ENCODE data around the gene UVSSA. TPM values are rescaled to one million over a fixed set of nuclear protein-coding genes. Genes with fewer than 3 reads are reported as not detected.
A peak's percentile ranks its signal among the peaks of the same experiment; 100 is the strongest.

Gene UVSSA
- total RNA-seq, 2 experiments from 2014 or later = 18.6 to 20.2 TPM

DNA sequence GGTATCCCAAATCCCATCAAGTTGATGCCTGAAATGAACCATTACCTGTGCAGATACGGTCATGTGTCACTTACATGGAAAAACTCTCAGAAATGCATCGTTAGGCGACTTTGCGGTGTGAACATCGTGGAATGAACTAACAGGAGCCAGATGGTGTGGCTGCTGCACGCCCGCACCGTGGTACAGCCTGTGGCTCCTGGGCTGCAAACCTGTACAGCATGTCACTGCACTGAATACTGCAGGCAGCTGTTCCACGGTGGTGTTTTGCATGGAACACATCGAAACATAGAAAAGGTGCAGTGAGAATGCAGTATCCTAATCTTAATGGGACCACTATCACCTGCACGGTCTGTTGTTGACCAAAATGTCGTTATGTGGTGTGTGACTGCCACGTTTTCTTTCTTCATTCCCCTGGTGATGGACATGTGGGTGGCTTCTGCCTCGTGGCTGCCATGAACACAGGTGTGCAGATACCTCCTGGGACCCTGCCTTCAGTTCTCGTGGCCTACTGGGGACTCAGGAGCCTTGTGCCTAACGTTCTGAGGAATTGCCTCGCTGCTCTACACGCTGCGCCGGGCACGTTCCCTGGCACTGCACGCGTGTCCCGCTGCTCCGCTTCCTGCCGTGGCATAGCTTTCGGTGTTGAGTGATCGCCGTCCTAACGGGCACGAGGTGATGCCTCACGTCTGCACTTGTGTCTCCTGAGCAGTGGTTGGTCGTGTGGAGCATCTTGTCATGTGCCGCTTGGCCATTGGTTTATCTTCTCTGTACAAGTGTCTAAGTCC is 38.9 kb upstream of the UVSSA start:
- ATAC-seq (no peak), DNase-seq (no peak)
- Mint-ChIP-seq H3K4me1 (ENCODE audit: low read depth) (peaks cover 64% of the 10 kb centered on the region), H3K27ac (peak overlapping the region; percentile 81), H3K4me3 (no peak overlapping the region), H3K36me3 (ENCODE audit: low read depth) (peaks cover 27% of the 10 kb centered on the region), H3K9me3 (no peaks in the 10 kb centered on the region), H3K27me3 (no peaks in the 10 kb centered on the region)
- ChIA-PET POLR2A (interaction anchor here (1.3 to 1.8 kb wide), 2 partner anchors 7 to 8 kb away, joined by 3 to 6 read pairs; no protein-coding TSS in a partner anchor), CTCF (interaction anchor here (0.7 to 2.5 kb wide), 4 partner anchors 23 to 48 kb away, joined by 3 to 9 read pairs (median 4); no protein-coding TSS in a partner anchor)
- TF ChIP-seq CTCF (IDR thresholded peaks at IDR 0.05) = no peak
- intact Hi-C loops (cut with micrococcal nuclease) = no loop called here

- Mint-ChIP-seq H3K9me3 (no peaks in the 10 kb centered on the region), H3K36me3 (ENCODE audit: low read depth) (peaks cover 38% of the 10 kb centered on the region), H3K4me1 (ENCODE audit: low read depth) (peaks cover 65% of the 10 kb centered on the region), H3K4me3 (peak overlapping the region; percentile 66), H3K27me3 (no peaks in the 10 kb centered on the region), H3K27ac (peak overlapping the region; percentile 81)
- no peak for TF ChIP-seq CTCF (IDR thresholded peaks at IDR 0.05)
- POLR2A ChIA-PET = interaction anchor here (1.2 to 1.8 kb wide), 3 partner anchors 8 to 21 kb away, joined by 3 to 6 read pairs (median 4); no protein-coding TSS in a partner anchor
- ATAC-seq (peak; percentile 95), DNase-seq (peak; percentile 81)
- intact Hi-C loops (cut with micrococcal nuclease) = no loop called here
- CTCF ChIA-PET = interaction anchor here (0.8 to 2.5 kb wide), 7 partner anchors 9 to 142 kb away, joined by 3 to 9 read pairs (median 3); partner anchors contain the start of gene UVSSA
Measured at GRCh38 chr4:1309261-1310010, 37.6 kb upstream of the UVSSA start.

DNA sequence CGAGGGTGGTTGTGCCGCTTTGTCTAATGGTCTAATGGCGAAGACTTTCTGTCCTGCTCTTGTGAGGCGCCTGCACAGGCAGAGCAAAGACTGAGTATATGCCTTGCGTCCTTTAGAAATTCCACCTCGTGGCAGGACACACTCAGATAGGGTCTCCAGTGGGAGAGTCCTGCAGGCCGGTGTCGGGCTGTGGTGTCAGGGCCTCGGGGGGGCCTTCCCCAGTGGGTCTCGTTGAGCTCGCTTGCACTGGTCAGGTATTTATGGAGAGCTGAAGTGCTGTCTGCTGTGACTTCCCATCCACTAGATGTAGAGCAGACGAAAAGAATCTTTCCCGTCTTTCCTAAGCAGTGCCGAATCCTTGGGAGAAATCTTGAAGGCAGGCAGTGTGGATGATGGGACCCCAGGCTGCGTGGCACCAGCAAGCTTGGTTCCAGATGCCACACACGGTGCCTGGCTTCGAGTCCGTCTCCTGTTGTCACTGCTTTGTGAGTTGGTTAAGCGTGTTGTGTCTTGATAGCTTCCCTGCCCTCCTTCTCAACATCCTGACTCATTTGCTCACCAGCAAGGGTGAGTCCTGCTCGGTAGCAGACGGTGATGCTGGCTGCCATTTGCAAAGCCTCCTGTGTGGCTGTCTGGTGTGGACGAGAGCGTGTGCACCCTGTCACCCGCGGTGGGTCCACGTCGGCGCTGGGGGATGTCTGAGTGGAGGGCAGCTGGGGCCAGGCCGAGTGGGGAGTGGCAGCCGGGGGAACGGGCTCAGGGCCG is 36.8 kb upstream of the UVSSA start:
- H3K4me1 Mint-ChIP-seq (ENCODE audit: low read depth) = peaks cover 64% of the 10 kb centered on the region
- H3K4me3 Mint-ChIP-seq = peak overlapping the region; percentile 66
- no peak overlapping the region for H3K27ac Mint-ChIP-seq
- H3K9me3 Mint-ChIP-seq = no peaks in the 10 kb centered on the region
- POLR2A ChIA-PET = interaction anchor here (1.1 to 1.8 kb wide), 3 partner anchors 9 to 20 kb away, joined by 4 to 6 read pairs (median 4); no protein-coding TSS in a partner anchor
- ATAC-seq (no peak), DNase-seq (no peak)
- TF ChIP-seq CTCF (IDR thresholded peaks at IDR 0.05) = no peak
- intact Hi-C loops (cut with micrococcal nuclease) = no loop called here
- no peaks in the 10 kb centered on the region for H3K27me3 Mint-ChIP-seq
- peaks cover 36% of the 10 kb centered on the region for H3K36me3 Mint-ChIP-seq (ENCODE audit: low read depth)
- CTCF ChIA-PET = interaction anchor here (0.8 to 2.5 kb wide), 6 partner anchors 10 to 143 kb away, joined by 3 to 9 read pairs (median 4); no protein-coding TSS in a partner anchor

DNA sequence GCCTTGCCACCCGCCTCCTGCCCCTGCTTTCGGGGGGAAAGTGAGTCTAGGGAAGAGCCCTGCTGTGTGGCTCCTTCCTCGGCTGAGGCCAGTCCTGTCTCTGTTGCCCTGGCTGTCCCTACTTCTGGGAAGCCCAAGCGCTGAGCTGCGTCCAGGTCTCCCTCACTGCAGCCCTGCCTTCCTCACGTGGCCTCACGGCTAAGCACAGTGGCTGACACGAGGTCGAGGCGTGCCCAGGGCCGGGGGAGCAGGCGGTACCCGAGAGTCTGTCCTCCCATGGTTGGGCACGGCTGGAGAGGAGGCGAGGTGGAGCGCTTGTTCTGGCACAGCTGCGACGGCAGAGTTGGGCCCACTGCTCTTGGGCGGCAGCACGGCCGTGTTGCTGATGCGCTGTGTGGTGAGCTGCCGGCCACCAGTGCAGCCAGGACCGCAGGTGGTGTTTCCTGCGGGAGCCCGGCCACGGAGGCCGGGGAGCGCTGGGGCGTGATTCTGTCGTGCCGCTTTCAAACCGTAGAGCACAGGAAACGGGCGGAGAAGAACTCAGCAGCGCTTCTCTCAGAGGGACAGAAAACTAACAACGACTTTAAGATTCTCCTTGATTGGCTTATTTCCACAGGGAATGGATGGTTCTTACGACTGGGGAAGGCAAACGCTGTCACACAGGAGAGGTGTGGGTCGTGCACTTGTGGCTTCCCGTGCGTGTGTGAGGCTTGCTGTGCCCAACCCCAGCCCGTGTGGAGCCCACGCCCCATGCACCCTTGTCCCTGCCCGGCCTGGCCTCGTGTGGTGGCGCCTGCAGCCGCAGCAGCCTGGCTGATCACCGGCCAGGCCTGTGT is 36.0 kb upstream of the UVSSA start:
- intact Hi-C loops (cut with micrococcal nuclease) = no loop called here
- peaks cover 60% of the 10 kb centered on the region for H3K4me1 Mint-ChIP-seq (ENCODE audit: low read depth)
- H3K4me3 Mint-ChIP-seq = no peak overlapping the region
- H3K27ac Mint-ChIP-seq = peak overlapping the region; percentile 71
- H3K9me3 Mint-ChIP-seq = no peaks in the 10 kb centered on the region
- POLR2A ChIA-PET = interaction anchor here (1.1 kb wide), 1 partner anchor 12 kb away, joined by 4 read pairs; no protein-coding TSS in a partner anchor
- DNase-seq = no peak
- peaks cover 32% of the 10 kb centered on the region for H3K36me3 Mint-ChIP-seq (ENCODE audit: low read depth)
- ATAC-seq = no peak
- TF ChIP-seq CTCF (IDR thresholded peaks at IDR 0.05) = no peak
- CTCF ChIA-PET = interaction anchor here (1.5 to 2.5 kb wide), 2 partner anchors 43 to 144 kb away, joined by 5 to 9 read pairs; no protein-coding TSS in a partner anchor
- no peaks in the 10 kb centered on the region for H3K27me3 Mint-ChIP-seq

Data from activated CD8-positive, alpha-beta T cell treated with anti-CD3 and anti-CD28 coated beads for 36 hours (primary cell).